H1 (cell line): ENCODE results near the gene BRD4.

Experiments
- EZH2 ChIP-seq: fragments of 200-600 bp; sonication (generic); IDR thresholded peaks from 2 replicates; pipeline ENCODE4 v1.7.1; 2012; ENCODE audit warnings: low read depth, mild to moderate bottlenecking, moderate library complexity, low read length, inconsistent platforms; ENCODE audit not compliant: severe bottlenecking
- TF ChIP-seq, protein P1 (sequence below), 3 experiments: IDR thresholded peaks; 1 replicate in 2 of 3; 2 replicates in 1 of 3; pipeline versions ENCODE4 v1.5.1 to v1.6.1; 2011; ENCODE audit warnings: low read length in 3 of 3, mild to moderate bottlenecking in 3 of 3, inconsistent platforms in 2 of 3, low read depth in 1 of 3, moderate library complexity in 1 of 3; ENCODE audit not compliant: insufficient read depth in 1 of 3; ENCODE audit errors: control extremely low read depth in 1 of 3

DNA sequence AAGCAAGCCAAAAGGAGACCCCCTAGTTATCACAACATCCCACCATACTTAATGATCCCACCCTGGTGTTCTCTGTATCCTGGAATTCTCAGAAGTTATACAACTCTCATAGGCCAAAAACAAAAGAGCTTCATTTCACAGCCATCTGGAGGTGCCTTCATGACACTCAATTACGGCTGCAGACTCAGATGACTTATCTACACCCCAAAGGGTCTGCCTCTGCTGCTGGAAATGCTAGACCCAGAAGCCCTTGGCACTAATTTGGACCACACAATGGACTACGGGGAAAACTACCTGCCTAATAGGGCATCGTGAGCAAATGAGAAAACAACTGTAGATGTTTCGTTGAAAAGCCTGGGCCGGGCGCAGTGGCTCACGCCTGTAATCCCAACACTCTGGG lies 40.2 kb downstream of the BRD4 start:
- no peak for TF ChIP-seq EZH2
- TF ChIP-seq, protein P1, sequence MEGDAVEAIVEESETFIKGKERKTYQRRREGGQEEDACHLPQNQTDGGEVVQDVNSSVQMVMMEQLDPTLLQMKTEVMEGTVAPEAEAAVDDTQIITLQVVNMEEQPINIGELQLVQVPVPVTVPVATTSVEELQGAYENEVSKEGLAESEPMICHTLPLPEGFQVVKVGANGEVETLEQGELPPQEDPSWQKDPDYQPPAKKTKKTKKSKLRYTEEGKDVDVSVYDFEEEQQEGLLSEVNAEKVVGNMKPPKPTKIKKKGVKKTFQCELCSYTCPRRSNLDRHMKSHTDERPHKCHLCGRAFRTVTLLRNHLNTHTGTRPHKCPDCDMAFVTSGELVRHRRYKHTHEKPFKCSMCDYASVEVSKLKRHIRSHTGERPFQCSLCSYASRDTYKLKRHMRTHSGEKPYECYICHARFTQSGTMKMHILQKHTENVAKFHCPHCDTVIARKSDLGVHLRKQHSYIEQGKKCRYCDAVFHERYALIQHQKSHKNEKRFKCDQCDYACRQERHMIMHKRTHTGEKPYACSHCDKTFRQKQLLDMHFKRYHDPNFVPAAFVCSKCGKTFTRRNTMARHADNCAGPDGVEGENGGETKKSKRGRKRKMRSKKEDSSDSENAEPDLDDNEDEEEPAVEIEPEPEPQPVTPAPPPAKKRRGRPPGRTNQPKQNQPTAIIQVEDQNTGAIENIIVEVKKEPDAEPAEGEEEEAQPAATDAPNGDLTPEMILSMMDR (IDR thresholded peaks at IDR 0.05; ENCODE audit: control extremely low read depth in 1 of 3, insufficient read depth in 1 of 3, low read depth in 1 of 3, low read length in 3 of 3), result no peak
